Neural crest cell (in vitro differentiated cells): ENCODE measurements around the gene RAB40AL. TPM values are rescaled to one million over a fixed set of nuclear protein-coding genes. Genes with fewer than 3 reads are reported as not detected.

Experiments
- DNase-seq: peaks from one replicate; pipeline ENCODE4 v3.0.0; 2021; ENCODE audit warnings: low read depth, mixed read lengths, low spot score
- H3K27ac Mint-ChIP-seq: one replicate; pipeline ENCODE4 v1.8.0; 2021; ENCODE audit warnings: mild to moderate bottlenecking, mixed read lengths; ENCODE audit not compliant: unreplicated experiment
- H3K27me3 Mint-ChIP-seq: 2 replicates; pipeline ENCODE4 v1.8.0; 2021; ENCODE audit warnings: low read depth, mild to moderate bottlenecking, mixed read lengths
- H3K36me3 Mint-ChIP-seq: 2 replicates; pipeline ENCODE4 v1.8.0; 2021; ENCODE audit warnings: low read depth, mild to moderate bottlenecking, mixed read lengths
- H3K4me1 Mint-ChIP-seq: 2 replicates; pipeline ENCODE4 v1.8.0; 2021; ENCODE audit warnings: mixed read lengths
- H3K4me3 Mint-ChIP-seq: one replicate; pipeline ENCODE4 v1.8.0; 2021; ENCODE audit warnings: mild to moderate bottlenecking, mixed read lengths
- H3K9me3 Mint-ChIP-seq: 2 replicates; pipeline ENCODE4 v1.8.0; 2021; ENCODE audit warnings: mixed read lengths
- CTCF ChIP-seq: fragments of 200-600 bp; sonication (generic); conservative IDR thresholded peaks from 2 replicates; pipeline ENCODE4 v1.5.0; 2021; ENCODE audit warnings: antibody characterized with exemption, mild to moderate bottlenecking
- total RNA-seq: library from RNA; stranded (reverse); gene quantifications from 2 replicates; pipeline ENCODE4 v1.2.1, GENCODE V29; 2021

Gene RAB40AL
- total RNA-seq, 1 donor from 2014 or later = 0.68 TPM

GRCh38 chrX:102983205-102983604 lies 46.1 kb downstream of the RAB40AL start:
- peaks cover 3% of the 10 kb centered on the region for H3K36me3 Mint-ChIP-seq
- no peak for TF ChIP-seq CTCF
- H3K27me3 Mint-ChIP-seq = no peaks in the 10 kb centered on the region
- peaks cover 8% of the 10 kb centered on the region for H3K9me3 Mint-ChIP-seq
- H3K27ac Mint-ChIP-seq = no peak overlapping the region
- H3K4me1 Mint-ChIP-seq = no peaks in the 10 kb centered on the region
- H3K4me3 Mint-ChIP-seq = no peak overlapping the region
- DNase-seq = no peak

- Mint-ChIP-seq H3K4me3 (no peak overlapping the region), H3K36me3 (no peaks in the 10 kb centered on the region), H3K4me1 (no peaks in the 10 kb centered on the region), H3K27me3 (no peaks in the 10 kb centered on the region), H3K9me3 (peaks cover 8% of the 10 kb centered on the region), H3K27ac (no peak overlapping the region)
- no peak for TF ChIP-seq CTCF
- no peak for DNase-seq
These were observed 48.1 kb downstream of the RAB40AL start for GRCh38 chrX:102985192-102985591.

Other genes starting within 250 kb of the RAB40AL start
- 20.3 and 20.9 TPM in 2 replicates for gene GPRASP2, start 224.8 kb upstream of the RAB40AL start, total RNA-seq
- 17.1 and 21.4 TPM in 2 replicates for gene GPRASP3, start 216.5 kb upstream of the RAB40AL start, total RNA-seq
- 60.0 TPM in 2 replicates for gene BEX1, start 126.9 kb downstream of the RAB40AL start, total RNA-seq
- gene NXF3, start 155.9 kb downstream of the RAB40AL start, total RNA-seq = not detected in 2 replicates